IPS DF 6.9 (cell line): Measurements from ENCODE around the gene ACAP2.
"Not testable (repeated sequence)": the region's sequence is repeated elsewhere in the genome, so short reads cannot be mapped to it uniquely, and the experiment has no call there.

Source experiments
- DNase-seq: peaks from one replicate; pipeline ENCODE4 v3.0.0-alpha.2; 2013; ENCODE audit warnings: low read depth, low spot score
- H3K27ac ChIP-seq: one replicate; pipeline ENCODE4 v1.5.1; 2013; ENCODE audit warnings: low read length, control low read depth
- H3K27me3 ChIP-seq: 2 replicates; pipeline ENCODE4 v1.6.1; 2013; ENCODE audit warnings: mild to moderate bottlenecking, low read length; ENCODE audit not compliant: control insufficient read depth, insufficient read depth
- H3K36me3 ChIP-seq: 2 replicates; pipeline ENCODE4 v1.6.1; 2013; ENCODE audit warnings: low read length; ENCODE audit not compliant: control insufficient read depth, insufficient read depth
- H3K4me1 ChIP-seq: 2 replicates; pipeline ENCODE4 v1.6.1; 2013; ENCODE audit warnings: low read length; ENCODE audit not compliant: control insufficient read depth, insufficient read depth
- H3K4me3 ChIP-seq: 2 replicates; pipeline ENCODE4 v1.5.1; 2013; ENCODE audit warnings: mild to moderate bottlenecking, low read length
- H3K9me3 ChIP-seq: 2 replicates; pipeline ENCODE4 v1.6.1; 2013; ENCODE audit warnings: low read length, inconsistent platforms; ENCODE audit not compliant: control insufficient read depth, insufficient read depth
- WGBS: extraction: QIAGEN DNeasy Blood & Tissue Kit; methylation state at CpG from one replicate; pipeline ENCODE4 v1.1.7; 2013; ENCODE audit warnings: mixed read lengths, missing lambda C conversion rate; ENCODE audit not compliant: insufficient read length, insufficient coverage; 5-methylcytosine and 5-hydroxymethylcytosine counted together

The ACAP2 gene

DNA sequence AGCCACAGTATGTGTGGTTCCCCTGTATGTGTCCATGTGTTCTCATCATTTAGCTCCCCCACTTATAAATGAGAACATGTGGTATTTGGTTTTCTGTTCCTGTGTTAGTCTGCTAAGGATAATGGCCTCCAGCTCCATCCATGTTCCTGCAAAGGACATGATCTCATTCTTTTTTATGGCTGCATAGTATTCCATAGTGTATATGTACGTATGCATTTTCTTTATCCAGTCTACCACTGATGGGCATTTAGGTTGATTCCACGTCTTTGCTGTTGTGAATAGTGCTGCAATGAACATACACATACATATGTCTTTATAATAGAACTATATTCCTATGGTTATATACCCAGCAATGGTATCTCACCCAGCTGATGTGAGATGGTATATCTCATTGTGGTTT lies 88.8 kb downstream of the ACAP2 start:
- no CpG with 5 or more reads among the region's 2 CpGs for WGBS
- not testable (repeated sequence) for H3K27me3 ChIP-seq, H3K27ac ChIP-seq, DNase-seq, H3K4me3 ChIP-seq, H3K4me1 ChIP-seq, H3K36me3 ChIP-seq, H3K9me3 ChIP-seq

DNA sequence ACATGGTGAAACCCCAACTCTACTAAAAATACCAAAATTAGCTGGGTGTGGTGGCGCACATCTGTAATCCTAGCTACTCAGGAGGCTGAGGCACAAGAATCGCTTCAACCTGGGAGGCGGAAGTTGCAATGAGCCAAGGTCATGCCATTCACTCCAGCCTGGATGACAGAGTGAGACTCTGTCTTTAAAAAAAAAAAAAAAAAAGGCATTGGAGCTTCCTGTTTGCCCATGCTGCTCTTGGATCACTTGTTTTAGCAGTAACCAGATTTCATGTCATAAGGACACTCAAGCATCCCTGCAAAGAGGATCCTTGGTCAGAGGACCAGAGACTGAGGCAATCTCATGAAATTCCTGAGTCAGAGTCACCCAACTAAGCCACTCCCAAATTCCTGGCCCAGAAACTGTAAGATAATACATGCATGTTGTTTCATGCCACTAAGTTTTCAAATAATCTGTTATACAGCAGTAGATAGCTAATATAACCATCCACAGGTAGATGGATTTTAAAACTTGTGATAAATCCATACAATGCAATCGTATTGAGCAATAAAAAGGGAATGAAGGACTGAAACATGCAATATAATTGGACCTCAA lies 89.8 kb downstream of the ACAP2 start:
- Histone ChIP-seq H3K4me1 (no peaks in the 10 kb centered on the region), H3K27ac (no peak overlapping the region), H3K36me3 (no peaks in the 10 kb centered on the region), H3K27me3 (no peaks in the 10 kb centered on the region), H3K4me3 (no peak overlapping the region), H3K9me3 (no peaks in the 10 kb centered on the region)
- WGBS: no CpG with 5 or more reads among the region's 4 CpGs
- no peak for DNase-seq

- Histone ChIP-seq H3K27me3 (no peaks in the 10 kb centered on the region), H3K36me3 (no peaks in the 10 kb centered on the region), H3K27ac (no peak overlapping the region), H3K4me3 (no peak overlapping the region), H3K9me3 (no peaks in the 10 kb centered on the region), H3K4me1 (no peaks in the 10 kb centered on the region)
- no CpG with 5 or more reads among the region's 5 CpGs for WGBS
- DNase-seq: no peak
Measured at GRCh38 chr3:195348426-195349115, 94.2 kb downstream of the ACAP2 start.

- H3K4me3 ChIP-seq: no peak overlapping the region
- no peak overlapping the region for H3K27ac ChIP-seq
- no peaks in the 10 kb centered on the region for H3K36me3 ChIP-seq
- H3K9me3 ChIP-seq: no peaks in the 10 kb centered on the region
- WGBS: 100% methylated on average over 1 of the region's 8 CpGs
- no peaks in the 10 kb centered on the region for H3K4me1 ChIP-seq
- no peaks in the 10 kb centered on the region for H3K27me3 ChIP-seq
- DNase-seq: no peak
Measured at GRCh38 chr3:195337747-195338146, 105.1 kb downstream of the ACAP2 start.

- H3K4me1 ChIP-seq: no peaks in the 10 kb centered on the region
- WGBS: no CpG with 5 or more reads among the region's 1 CpG
- DNase-seq: no peak
- no peaks in the 10 kb centered on the region for H3K27me3 ChIP-seq
- H3K36me3 ChIP-seq: no peaks in the 10 kb centered on the region
- no peak overlapping the region for H3K27ac ChIP-seq
- H3K4me3 ChIP-seq: no peak overlapping the region
- no peaks in the 10 kb centered on the region for H3K9me3 ChIP-seq
Measured at GRCh38 chr3:195334967-195335366, 107.9 kb downstream of the ACAP2 start.

GRCh38 chr3:195319060-195319459 lies 123.8 kb downstream of the ACAP2 start:
- Histone ChIP-seq H3K4me1 (no peaks in the 10 kb centered on the region), H3K27ac (no peak overlapping the region), H3K36me3 (no peaks in the 10 kb centered on the region), H3K9me3 (no peaks in the 10 kb centered on the region; the same call in 1 of the 2 replicates), H3K27me3 (no peaks in the 10 kb centered on the region), H3K4me3 (no peak overlapping the region)
- DNase-seq: no peak
- no CpG with 5 or more reads among the region's 5 CpGs for WGBS

- Histone ChIP-seq H3K4me3 (no peak overlapping the region), H3K27me3 (no peaks in the 10 kb centered on the region), H3K36me3 (no peaks in the 10 kb centered on the region), H3K27ac (no peak overlapping the region), H3K9me3 (no peaks in the 10 kb centered on the region), H3K4me1 (no peaks in the 10 kb centered on the region)
- no peak for DNase-seq
- WGBS: no CpG with 5 or more reads among the region's 6 CpGs
Measured at GRCh38 chr3:195312714-195313113, 130.1 kb downstream of the ACAP2 start.

DNA sequence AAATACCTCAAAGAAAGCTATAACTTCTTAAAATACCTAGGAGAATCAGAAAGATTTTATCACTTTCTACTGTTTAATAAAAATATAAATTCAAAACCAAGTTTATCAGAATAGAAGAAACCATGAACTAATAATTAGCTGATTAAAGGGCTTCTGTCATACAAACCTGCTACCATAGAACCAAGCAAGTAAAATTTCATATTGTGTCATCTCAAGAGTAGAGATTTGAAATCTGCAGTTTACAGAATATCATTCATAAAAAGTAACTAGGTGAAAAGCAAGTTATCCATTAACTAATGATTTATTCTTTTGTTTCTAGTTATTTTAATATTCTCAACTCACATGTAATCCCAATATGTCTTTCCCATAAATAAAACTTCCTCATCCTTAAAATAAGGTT lies 135.1 kb downstream of the ACAP2 start:
- no peaks in the 10 kb centered on the region for H3K36me3 ChIP-seq
- no peaks in the 10 kb centered on the region for H3K27me3 ChIP-seq
- no peak for DNase-seq
- H3K4me1 ChIP-seq: no peaks in the 10 kb centered on the region
- H3K27ac ChIP-seq: no peak overlapping the region
- H3K4me3 ChIP-seq: no peak overlapping the region
- no peaks in the 10 kb centered on the region for H3K9me3 ChIP-seq

DNA sequence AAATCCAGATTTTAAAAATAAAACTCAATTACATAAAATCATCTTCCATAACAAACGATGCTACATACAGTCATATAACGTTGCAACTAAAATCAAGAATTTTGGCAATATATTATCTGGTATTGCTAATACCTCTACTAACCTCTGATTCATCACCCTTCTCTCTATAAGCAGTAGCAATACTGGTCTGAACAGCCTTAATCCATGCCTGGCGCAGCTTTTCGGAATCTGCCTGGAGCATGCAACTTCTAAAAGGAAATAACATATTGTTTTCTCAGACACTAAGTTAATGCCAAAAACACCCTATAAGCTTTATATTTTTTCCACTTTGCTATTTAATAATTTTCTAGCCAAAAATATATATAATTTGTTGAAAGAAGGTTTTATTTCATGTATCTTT lies 136.5 kb downstream of the ACAP2 start:
- no peak overlapping the region for H3K27ac ChIP-seq
- H3K27me3 ChIP-seq: no peaks in the 10 kb centered on the region
- no peak for DNase-seq
- H3K9me3 ChIP-seq: no peaks in the 10 kb centered on the region
- no peaks in the 10 kb centered on the region for H3K36me3 ChIP-seq
- no peak overlapping the region for H3K4me3 ChIP-seq
- no peaks in the 10 kb centered on the region for H3K4me1 ChIP-seq
- WGBS: 100% methylated on average over 2 of the region's 4 CpGs

DNA sequence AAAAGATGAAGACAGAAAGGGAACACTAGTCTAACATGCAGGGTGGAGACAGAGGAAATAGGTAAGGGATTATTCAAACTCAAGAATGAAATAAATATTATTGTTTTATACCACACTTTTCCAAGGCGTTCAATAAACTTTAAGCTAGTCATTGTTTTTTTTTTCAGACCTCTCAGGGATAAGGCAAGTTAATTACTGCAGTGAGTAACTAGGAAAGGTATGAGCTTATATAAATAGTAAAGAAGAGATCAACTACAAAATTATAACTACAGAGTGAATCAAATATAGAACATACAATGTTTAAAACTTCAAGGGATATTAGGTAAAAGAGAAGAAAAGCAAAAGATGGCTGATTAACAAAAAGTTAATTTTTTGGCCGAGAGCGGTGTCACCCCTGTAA lies 140.4 kb downstream of the ACAP2 start:
- DNase-seq: no peak
- no CpG with 5 or more reads among the region's 3 CpGs for WGBS
- no peaks in the 10 kb centered on the region for H3K4me1 ChIP-seq
- H3K27ac ChIP-seq: no peak overlapping the region
- no peak overlapping the region for H3K4me3 ChIP-seq
- no peaks in the 10 kb centered on the region for H3K36me3 ChIP-seq
- H3K27me3 ChIP-seq: no peaks in the 10 kb centered on the region
- H3K9me3 ChIP-seq: no peaks in the 10 kb centered on the region

GRCh38 chr3:195297446-195297845 lies 145.4 kb downstream of the ACAP2 start:
- Histone ChIP-seq H3K9me3 (no peaks in the 10 kb centered on the region), H3K4me1 (no peaks in the 10 kb centered on the region), H3K27me3 (no peaks in the 10 kb centered on the region), H3K4me3 (no peak overlapping the region), H3K36me3 (no peaks in the 10 kb centered on the region), H3K27ac (no peak overlapping the region)
- no peak for DNase-seq
